Mesendoderm (in vitro differentiated cells): Measurements from ENCODE around the gene EFCAB12.
"Not testable (repeated sequence)": the region's sequence is repeated elsewhere in the genome, so short reads cannot be mapped to it uniquely, and the experiment has no call there.

Experiments
- DNase-seq: peaks from one replicate; pipeline ENCODE4 v3.0.0; 2013
- H2AK5ac ChIP-seq: 2 replicates; pipeline ENCODE4 v1.6.1; 2013; ENCODE audit warnings: low read length, inconsistent platforms
- H2BK120ac ChIP-seq: 2 replicates; pipeline ENCODE4 v1.6.1; 2013; ENCODE audit warnings: low read depth, mild to moderate bottlenecking, low read length, moderate library complexity, mixed read lengths
- H2BK15ac ChIP-seq: replicated peaks from 2 replicates; pipeline ENCODE4 v1.6.1; 2013; ENCODE audit warnings: low read depth, mild to moderate bottlenecking, moderate library complexity
- H2BK5ac ChIP-seq: 2 replicates; pipeline ENCODE4 v1.6.1; 2013; ENCODE audit warnings: low read length, inconsistent platforms
- H3K18ac ChIP-seq: 2 replicates; pipeline ENCODE4 v1.6.1; 2013; ENCODE audit warnings: mild to moderate bottlenecking, low read length, mixed read lengths
- H3K23ac ChIP-seq: one replicate; pipeline ENCODE4 v1.6.1; 2013; ENCODE audit warnings: low read length
- H3K27ac ChIP-seq: 2 replicates; pipeline ENCODE4 v1.5.1; 2013; ENCODE audit warnings: low read depth, mild to moderate bottlenecking, inconsistent platforms, low read length, moderate library complexity
- H3K27me3 ChIP-seq: 2 replicates; pipeline ENCODE4 v1.6.1; 2013; ENCODE audit warnings: low read length, control low read depth, mild to moderate bottlenecking, inconsistent platforms; ENCODE audit not compliant: insufficient read depth, poor library complexity
- H3K36me3 ChIP-seq: 2 replicates; pipeline ENCODE4 v1.6.1; 2013; ENCODE audit warnings: low read length, inconsistent platforms; ENCODE audit not compliant: control insufficient read depth, insufficient read depth
- H3K4ac ChIP-seq: one replicate; pipeline ENCODE4 v1.6.1; 2013; ENCODE audit warnings: low read depth, mild to moderate bottlenecking, low read length, moderate library complexity
- H3K4me1 ChIP-seq: 2 replicates; pipeline ENCODE4 v1.6.1; 2013; ENCODE audit warnings: low read depth, low read length, inconsistent platforms; ENCODE audit not compliant: control insufficient read depth
- H3K4me2 ChIP-seq: 2 replicates; pipeline ENCODE4 v1.6.1; 2013; ENCODE audit warnings: low read length
- H3K4me3 ChIP-seq: 2 replicates; pipeline ENCODE4 v1.5.1; 2013; ENCODE audit warnings: mild to moderate bottlenecking, low read length
- H3K56ac ChIP-seq: one replicate; pipeline ENCODE4 v1.6.1; 2013; ENCODE audit warnings: low read length
- H3K79me1 ChIP-seq: 2 replicates; pipeline ENCODE4 v1.6.1; 2013; ENCODE audit warnings: low read length, inconsistent platforms
- H3K79me2 ChIP-seq: 2 replicates; pipeline ENCODE4 v1.6.1; 2013; ENCODE audit warnings: mild to moderate bottlenecking, low read length; ENCODE audit not compliant: control insufficient read depth, insufficient read depth
- H3K9ac ChIP-seq: 2 replicates; pipeline ENCODE4 v1.6.1; 2013; ENCODE audit warnings: low read length, inconsistent platforms
- H4K5ac ChIP-seq: one replicate; pipeline ENCODE4 v1.6.1; 2013; ENCODE audit warnings: low read length
- H4K8ac ChIP-seq: one replicate; pipeline ENCODE4 v1.6.1; 2013; ENCODE audit warnings: low read depth, mild to moderate bottlenecking, control low read depth, low read length, moderate library complexity
- WGBS: extraction: QIAGEN DNeasy Blood & Tissue Kit; methylation state at CpG from one replicate; pipeline ENCODE4 v1.1.7; 2013; ENCODE audit warnings: low lambda C conversion rate, missing lambda C conversion rate; ENCODE audit not compliant: insufficient coverage; ENCODE audit errors: extremely low coverage; 5-methylcytosine and 5-hydroxymethylcytosine counted together

Gene EFCAB12

DNA sequence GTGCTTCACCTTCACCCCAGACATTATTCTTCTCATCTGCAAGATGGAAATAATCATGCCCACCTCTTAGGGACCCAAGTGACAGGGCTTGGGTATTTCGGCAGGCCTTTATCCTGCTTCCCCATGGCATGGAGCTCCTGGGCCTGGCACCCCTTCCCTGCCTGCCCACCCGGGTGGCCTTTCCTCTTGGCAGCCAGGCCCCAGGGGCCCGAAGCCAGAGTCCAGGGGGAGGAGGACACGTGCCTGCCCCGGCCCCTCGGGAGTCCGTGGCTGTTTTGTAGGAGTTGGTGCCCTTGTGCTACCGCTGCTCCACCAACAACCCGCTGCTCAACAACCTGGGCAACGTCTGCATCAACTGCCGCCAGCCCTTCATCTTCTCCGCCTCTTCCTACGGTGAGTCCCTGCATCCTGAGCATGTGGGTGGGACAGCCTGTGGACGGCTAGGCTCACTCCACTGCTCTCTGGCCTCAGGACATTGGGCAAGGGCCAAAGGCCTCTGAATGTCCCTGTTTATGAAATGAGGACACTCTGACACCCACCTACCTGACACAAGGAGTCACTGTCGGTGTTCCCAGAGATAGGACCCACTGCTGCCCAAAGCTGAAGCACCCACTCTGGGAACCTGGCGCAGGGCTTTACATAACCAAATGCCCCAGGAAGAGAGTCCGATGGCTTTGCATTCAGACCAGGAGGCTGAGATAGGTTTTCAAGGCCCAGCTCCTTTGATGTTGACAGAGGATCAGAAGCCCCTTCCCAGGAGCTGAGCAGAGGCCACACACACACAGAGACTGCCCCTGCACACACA, 34.5 kb downstream of the EFCAB12 start:
- not testable (repeated sequence) for DNase-seq, H3K4me1 ChIP-seq, H2AK5ac ChIP-seq, H3K36me3 ChIP-seq, H3K4ac ChIP-seq, H4K5ac ChIP-seq, H3K18ac ChIP-seq, H3K4me2 ChIP-seq, H3K4me3 ChIP-seq, H3K27ac ChIP-seq, H3K27me3 ChIP-seq, H3K56ac ChIP-seq, H2BK5ac ChIP-seq, H3K9ac ChIP-seq, H2BK120ac ChIP-seq, H3K23ac ChIP-seq, H4K8ac ChIP-seq, H2BK15ac ChIP-seq
- no CpG with 5 or more reads among the region's 17 CpGs for WGBS
- Histone ChIP-seq H3K79me2 (peaks cover 39% of the 10 kb centered on the region), H3K79me1 (peaks cover 22% of the 10 kb centered on the region)

DNA sequence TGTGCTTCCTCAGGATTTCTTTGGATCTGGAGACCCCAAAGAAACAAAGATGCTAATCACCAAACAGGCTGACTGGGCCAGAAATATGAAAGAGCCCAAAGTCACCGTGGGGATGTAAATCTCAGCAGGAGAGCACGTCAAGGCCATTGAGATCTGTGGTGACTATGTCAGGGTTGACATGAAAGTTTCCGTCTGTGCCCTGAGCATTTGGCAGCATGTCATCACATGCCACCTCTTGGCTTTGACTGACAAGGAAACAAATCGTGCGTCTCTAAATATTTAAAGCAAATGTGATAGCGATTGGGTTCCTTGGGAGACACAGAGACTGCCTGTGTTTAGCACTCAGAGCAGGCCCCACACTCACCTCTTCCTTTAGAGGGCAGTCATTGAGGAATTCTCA, 35.2 kb downstream of the EFCAB12 start:
- no peak overlapping the region for H4K8ac ChIP-seq
- no peak overlapping the region for H3K23ac ChIP-seq
- no peak overlapping the region for H3K4me3 ChIP-seq
- H3K27ac ChIP-seq = no peak overlapping the region
- H3K56ac ChIP-seq = no peak overlapping the region
- no peak overlapping the region for H3K4me2 ChIP-seq
- no peak overlapping the region for H2BK15ac ChIP-seq
- no peak for DNase-seq
- H3K79me1 ChIP-seq = peaks cover 18% of the 10 kb centered on the region
- peaks cover 32% of the 10 kb centered on the region for H3K79me2 ChIP-seq
- H3K4me1 ChIP-seq = peaks cover 6% of the 10 kb centered on the region
- H3K4ac ChIP-seq = no peak overlapping the region
- no peak overlapping the region for H2BK5ac ChIP-seq
- H4K5ac ChIP-seq = no peak overlapping the region
- no CpG with 5 or more reads among the region's 6 CpGs for WGBS
- H2AK5ac ChIP-seq = no peak overlapping the region
- no peaks in the 10 kb centered on the region for H3K27me3 ChIP-seq
- no peak overlapping the region for H3K9ac ChIP-seq
- H3K36me3 ChIP-seq = peaks cover 1% of the 10 kb centered on the region
- H2BK120ac ChIP-seq = no peak overlapping the region
- no peak overlapping the region for H3K18ac ChIP-seq

DNA sequence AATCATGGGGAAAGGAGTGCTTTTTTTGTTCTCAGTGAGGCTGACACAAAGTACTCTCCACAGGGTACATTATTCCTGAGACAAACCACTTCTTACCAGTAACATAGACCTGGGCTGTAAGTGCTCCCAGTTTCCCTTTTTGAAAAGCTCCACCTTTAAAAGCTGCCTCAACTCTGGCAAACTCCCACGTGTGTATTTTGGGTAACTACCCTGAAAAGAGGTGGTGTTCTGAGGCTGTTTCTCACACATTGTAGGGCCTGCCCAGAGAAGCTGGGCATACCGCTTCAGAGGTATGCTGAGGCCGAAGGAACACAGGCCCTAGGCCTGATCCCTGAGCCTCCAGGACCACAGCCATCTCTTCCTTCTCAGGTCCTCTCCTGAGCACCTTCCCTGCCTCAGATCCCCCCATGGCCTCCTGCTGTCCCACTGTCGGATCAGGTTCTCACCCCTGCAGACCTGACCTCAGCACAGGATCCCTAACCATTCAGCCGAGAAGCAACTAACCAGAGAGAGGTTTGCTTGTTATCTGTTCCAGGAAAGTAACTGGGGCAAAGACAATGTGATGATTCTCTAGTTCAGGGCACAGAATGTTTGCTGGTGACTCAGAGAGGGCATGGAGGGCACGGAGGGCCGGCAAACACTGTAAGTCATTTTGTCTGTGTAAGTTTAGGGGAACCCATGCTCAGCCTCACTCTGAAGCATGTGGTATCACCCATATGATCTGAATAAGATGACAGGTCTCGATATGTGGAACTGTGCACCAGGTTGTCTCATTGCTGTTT, 36.1 kb downstream of the EFCAB12 start:
- not testable (repeated sequence) for H3K4me2 ChIP-seq, H3K56ac ChIP-seq, H4K8ac ChIP-seq, H3K18ac ChIP-seq, H2BK5ac ChIP-seq, H3K23ac ChIP-seq, H2AK5ac ChIP-seq, H3K4me3 ChIP-seq, DNase-seq, H3K4me1 ChIP-seq, H4K5ac ChIP-seq, H2BK15ac ChIP-seq, H3K4ac ChIP-seq, H2BK120ac ChIP-seq, H3K9ac ChIP-seq, H3K27ac ChIP-seq, H3K36me3 ChIP-seq, H3K27me3 ChIP-seq
- whole genome bisulfite sequencing = no CpG with 5 or more reads among the region's 8 CpGs
- peaks cover 12% of the 10 kb centered on the region for H3K79me1 ChIP-seq
- H3K79me2 ChIP-seq = peaks cover 23% of the 10 kb centered on the region

DNA sequence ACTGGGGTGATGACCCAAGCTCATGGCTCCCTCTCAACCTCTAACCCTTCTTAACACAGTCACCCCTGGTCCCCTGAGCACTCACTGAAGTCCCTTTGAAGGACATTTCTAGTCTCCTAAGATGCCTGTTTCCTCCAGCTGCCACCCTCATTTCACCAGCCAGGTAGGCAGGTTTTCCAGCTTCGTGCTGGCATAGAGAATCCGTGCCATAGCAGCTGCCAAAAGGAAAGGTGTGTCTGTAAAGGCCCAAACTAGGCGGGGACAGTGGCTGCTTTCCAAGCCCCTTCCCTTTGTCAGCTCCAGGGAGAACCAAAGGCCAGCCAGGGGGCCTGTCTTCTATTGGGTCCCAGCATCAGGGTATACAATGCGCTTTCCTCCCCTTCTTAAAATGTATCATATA, 36.9 kb downstream of the EFCAB12 start:
- not testable (repeated sequence) for H3K36me3 ChIP-seq, DNase-seq

DNA sequence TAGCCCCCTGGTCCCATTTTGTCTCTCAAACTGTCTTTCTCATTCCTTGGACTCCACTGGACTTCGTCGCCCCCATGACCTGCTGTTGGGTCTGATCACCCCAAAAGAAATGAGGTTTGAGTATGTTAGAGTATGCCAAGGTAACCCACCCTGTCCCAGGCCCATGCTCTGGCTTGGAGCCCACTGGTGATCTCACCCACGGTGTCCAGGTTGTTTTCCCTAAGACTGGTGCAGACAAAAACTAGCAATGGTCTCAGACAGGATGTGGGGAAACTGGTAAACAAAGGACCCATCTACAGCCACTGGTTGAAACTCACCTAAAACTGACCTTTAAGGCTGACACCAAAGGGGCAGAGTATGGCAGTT, 38.9 kb downstream of the EFCAB12 start:
- Histone ChIP-seq H3K4me3 (no peak overlapping the region), H3K4ac (no peak overlapping the region), H3K9ac (no peak overlapping the region), H3K4me1 (peaks cover 2% of the 10 kb centered on the region), H4K8ac (no peak overlapping the region), H3K79me2 (peaks cover 1% of the 10 kb centered on the region), H3K27me3 (no peaks in the 10 kb centered on the region), H2BK5ac (no peak overlapping the region), H3K79me1 (peaks cover under 1% of the 10 kb centered on the region), H3K36me3 (peaks cover 5% of the 10 kb centered on the region), H2AK5ac (no peak overlapping the region), H2BK120ac (no peak overlapping the region), H3K4me2 (no peak overlapping the region), H2BK15ac (no peak overlapping the region), H3K56ac (peak overlapping the region; percentile 49), H3K23ac (no peak overlapping the region), H3K27ac (peak overlapping the region; percentile 76), H4K5ac (no peak overlapping the region), H3K18ac (no peak overlapping the region)
- no peak for DNase-seq
- WGBS = no CpG with 5 or more reads among the region's 3 CpGs

More for the DNA sequence above, 36.9 kb downstream of the EFCAB12 start:
- not testable (repeated sequence) for H2BK15ac ChIP-seq, H3K4me3 ChIP-seq, H3K4me2 ChIP-seq, H3K79me1 ChIP-seq, H3K4ac ChIP-seq, H4K8ac ChIP-seq, H3K9ac ChIP-seq, H2BK5ac ChIP-seq, H3K4me1 ChIP-seq, H3K27ac ChIP-seq, H3K23ac ChIP-seq, H3K18ac ChIP-seq, H3K56ac ChIP-seq, H4K5ac ChIP-seq, H2AK5ac ChIP-seq, H2BK120ac ChIP-seq, H3K27me3 ChIP-seq
- WGBS = no CpG with 5 or more reads among the region's 4 CpGs
- H3K79me2 ChIP-seq = peaks cover 16% of the 10 kb centered on the region
